GF-D8 (cell line): ENCODE data around the gene NARF.
"Not testable (repeated sequence)": the region's sequence is repeated elsewhere in the genome, so short reads cannot be mapped to it uniquely, and the experiment has no call there.

Experiments used
- DNase-seq: peaks from one replicate; lab custom pipeline; 2025; lab: John Stamatoyannopoulos, UW

Gene NARF

GRCh38 chr17:82497483-82498405 lies 39.2 kb downstream of the NARF start:
- DNase-seq: peak; percentile 26

DNA sequence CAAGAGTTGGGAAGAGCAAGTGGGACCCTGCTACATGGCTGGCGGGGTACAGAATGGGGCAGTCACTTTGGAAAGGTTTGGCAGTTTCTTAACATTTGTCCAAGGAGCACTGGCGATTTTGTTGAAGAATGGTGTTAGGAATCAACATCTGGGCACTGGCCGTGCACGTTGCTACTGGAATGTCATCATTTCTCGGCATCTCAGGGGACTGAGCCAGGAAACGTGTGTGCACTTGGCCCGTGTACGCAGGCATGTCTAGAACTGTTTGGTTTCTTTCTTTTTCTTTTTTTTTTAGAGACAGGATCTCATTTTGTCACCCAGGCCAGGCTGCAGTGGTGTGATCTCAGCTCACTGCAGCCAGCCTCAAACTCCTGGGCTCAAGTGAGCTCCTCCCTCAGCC lies 43.7 kb downstream of the NARF start:
- no peak for DNase-seq

DNA sequence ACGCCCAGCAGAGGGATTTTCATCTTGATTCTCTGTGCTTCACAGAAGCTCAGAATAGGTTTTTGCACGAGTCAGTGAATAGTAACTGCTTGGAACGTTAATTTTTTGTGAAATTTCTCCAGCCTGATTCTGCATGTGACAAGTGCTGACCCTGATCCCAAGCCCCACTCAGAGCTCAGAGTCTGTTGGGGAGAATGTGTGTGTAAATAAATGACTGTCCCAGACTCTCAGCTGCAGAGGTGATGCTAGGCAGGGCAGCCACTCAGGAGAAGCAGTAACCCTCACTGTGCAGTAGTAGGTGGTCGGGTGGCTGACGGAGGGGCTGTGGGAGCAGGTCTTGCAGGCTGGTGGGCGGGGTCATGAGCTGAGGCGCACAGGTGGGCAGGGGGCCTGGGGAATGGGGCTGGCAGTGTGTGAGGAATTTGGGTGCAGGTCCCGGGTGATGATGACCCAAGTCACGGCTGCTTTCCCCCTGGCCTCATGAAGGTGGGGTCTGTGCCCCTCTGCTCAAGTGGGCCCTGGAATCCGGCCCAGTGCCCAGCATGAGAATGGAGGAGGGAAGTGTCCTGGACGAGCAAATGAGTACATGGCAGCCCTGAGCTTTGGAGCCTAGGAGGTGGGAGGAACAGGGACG lies 44.7 kb downstream of the NARF start:
- no peak for DNase-seq

DNA sequence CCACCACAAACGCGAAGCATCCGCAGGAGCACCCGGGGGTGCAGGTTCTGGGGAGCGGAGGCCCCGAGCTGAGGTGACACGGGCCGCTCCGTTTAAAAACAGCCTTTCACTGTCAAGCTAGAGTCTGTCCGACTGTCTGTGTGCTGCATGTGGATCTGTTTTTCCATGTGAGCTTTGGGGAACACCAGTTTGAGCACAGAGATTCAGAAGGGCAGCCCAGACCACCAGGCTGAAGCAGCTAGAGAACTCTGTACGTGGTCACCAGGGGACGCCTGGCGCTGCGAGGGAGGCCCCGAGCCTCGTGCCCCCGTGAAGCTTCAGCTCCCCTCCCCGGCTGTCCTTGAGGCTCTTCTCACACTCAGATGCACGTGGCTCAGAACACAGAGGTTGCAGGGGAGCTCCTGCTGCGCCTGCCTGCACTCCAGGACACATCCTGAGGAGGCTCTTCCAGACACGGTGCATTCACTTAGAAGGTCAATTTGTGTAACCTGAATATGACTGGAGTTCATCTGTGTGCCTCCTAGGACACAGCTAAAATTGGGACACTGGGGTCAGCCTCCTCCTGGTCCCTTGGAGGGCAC lies 45.3 kb downstream of the NARF start:
- DNase-seq: no peak

GRCh38 chr17:82505296-82505695 lies 46.8 kb downstream of the NARF start:
- DNase-seq: no peak

DNA sequence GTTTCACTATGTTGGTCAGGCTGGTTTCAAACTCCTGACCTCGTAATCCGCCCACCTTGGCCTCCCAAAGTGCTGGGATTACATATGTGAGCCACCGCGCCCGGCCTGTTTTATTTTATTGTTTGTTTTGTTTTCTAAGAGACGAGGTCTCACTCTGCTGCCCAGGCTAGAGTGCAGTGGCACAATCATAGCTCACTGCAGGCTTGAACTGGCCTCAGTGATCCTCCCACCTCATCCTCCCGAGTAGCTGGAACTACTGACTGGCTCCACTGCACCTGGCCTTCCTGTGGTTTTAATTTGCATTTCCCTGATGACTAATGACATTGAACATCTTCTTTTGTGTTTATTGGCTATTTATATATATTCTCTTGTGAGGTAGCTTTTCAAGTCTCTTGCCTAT lies 47.9 kb downstream of the NARF start:
- not testable (repeated sequence) for DNase-seq

DNA sequence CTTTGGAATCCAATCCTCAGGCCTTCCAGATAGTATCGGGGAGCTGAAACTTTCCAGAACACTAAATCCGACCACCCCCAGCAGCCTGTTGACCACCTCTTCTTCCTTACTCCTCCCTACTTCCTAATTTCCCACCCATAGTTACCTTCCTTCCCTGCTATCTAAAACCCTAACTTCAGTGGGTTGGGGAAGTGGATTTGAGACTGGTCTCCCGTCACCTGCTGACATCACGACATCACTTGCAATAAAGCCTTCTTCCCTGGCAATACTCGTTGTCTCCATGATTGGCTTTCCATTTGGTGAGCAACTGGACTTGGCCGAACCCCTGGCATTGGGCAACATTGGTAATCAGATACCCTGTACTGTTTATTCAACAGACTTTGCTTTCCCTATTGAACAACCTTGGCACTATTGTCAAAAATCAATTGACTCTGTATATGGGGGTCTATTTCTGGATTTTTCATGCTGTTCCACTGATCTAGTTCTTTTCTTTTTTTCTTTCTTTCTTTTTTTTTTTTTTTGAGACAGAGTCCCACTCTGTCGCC lies 49.2 kb downstream of the NARF start:
- no peak for DNase-seq

GRCh38 chr17:82511642-82512041 lies 53.1 kb downstream of the NARF start:
- not testable (repeated sequence) for DNase-seq

DNA sequence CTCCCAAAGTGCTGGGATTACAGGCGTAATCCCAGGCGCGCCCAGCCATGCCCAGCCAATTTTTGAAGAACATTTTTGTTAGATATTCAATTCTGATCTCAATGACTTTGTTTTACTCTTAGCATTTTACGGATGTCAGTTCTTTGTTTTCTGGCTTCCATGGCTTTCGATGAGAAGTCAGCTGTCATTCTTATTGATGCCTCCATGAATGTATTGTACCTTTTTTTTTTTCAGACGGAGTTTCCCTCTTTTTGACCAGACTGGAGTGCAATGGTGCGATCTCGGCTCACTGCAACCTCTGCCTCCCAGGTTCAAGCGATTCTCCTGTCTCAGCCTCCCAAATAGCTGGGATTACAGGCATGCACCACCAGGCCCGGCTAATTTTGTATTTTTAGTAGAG lies 55.3 kb downstream of the NARF start:
- not testable (repeated sequence) for DNase-seq

DNA sequence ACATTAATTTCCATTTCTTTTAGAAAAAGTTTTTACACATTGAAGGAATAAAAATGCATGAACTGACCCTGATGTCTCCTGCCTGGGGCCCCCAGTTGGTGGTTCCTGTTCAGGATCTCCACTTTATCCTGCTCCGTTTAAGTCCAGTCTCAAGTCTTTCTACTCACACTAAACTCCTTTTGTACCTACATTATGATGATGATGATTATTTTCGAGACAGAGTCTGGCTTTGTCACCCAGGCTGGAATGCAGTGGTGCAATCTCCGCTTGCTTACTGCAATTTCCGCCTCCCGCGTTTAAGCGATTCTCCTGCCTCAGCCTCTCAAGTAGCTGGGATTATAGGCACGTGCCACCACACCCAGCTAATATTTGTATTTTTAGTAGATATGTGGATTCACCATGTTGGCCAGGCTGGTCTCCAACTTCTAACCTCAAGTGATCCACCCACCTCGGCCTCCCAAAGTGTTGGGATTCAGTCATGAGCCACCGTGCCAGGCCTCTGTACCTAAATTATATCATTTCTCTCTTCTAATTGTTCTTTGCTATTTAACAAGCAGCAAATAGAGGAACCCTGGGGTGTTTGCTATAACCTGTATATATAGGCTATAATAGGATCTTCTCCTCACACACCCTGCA lies 58.8 kb downstream of the NARF start:
- no peak for DNase-seq

DNA sequence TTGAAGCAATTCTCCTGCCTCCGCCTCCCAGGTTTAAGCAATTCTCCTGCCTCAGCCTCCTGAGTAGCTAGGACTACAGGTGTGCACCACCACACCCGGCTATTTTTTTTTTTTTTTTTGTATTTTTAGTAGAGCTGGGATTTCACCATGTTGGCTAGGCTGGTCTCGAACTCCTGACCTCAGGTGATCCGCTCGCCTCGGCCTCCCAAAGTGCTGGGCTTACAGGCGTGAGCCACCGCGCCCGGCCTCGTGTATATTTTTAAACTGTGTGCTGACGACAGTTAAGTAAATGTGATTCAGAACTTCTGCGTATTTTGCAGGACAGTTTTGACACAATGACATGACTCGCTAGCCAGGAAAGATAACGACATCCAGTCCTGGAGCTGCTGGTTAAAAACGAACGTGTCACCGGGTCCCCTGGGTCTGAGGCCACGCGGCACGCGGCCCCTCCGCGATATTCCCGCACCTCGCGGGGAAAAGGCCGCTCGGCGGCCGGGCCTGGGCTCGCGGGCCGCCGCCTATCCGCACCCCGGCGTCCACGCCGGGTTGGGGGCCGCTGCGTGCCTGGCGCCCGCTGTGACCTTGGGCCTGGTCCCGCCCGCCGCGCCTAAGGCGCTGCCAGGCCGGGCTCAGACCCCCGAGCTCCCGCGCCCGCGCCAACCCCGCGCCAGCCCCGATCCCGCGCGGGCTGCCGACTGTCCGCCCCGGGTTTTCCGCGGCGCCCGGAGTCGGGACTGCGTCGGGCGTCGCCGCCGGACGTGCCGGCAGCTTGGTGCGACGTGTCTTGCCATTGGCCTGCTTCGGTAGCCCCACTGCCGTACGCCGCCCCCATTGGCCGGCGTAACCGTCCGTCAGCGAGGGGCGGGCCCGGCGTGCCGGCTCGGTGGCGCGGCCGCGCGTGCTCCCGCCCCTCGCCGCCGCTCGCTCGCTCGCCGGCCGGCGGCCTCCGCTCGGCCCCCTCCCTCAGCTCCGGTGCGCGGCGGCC lies 60.6 kb downstream of the NARF start, which contains the start of gene FOXK2:
TSS of gene FOXK2 (plus strand) at position 907 of the 985 bp plus-strand sequence. CDS start 157 bp downstream, outside the sequence.
- DNase-seq: peak; percentile 80

GRCh38 chr17:82519971-82520903 lies 61.7 kb downstream of the NARF start:
- DNase-seq: no peak

DNA sequence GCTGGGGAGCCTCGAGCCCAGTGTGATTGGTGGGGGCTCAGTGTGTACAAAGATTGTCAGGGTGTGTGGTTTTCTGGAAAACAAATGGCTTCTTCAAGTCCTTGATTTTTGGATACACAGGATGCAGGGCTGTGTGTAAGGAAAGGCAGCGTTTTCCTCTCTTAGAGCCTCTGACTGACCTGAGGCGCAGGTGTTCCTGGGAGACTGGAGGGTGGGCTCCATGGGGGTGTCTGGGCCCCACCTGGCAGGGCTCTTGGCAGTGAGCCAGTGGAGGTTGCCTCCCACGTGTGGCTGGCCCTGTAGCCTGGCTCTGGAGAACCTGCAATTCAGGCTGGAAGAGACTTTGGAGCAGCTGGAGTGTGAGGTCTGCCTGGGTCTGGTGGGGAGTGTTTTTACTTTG lies 66.0 kb downstream of the NARF start:
- no peak for DNase-seq

DNA sequence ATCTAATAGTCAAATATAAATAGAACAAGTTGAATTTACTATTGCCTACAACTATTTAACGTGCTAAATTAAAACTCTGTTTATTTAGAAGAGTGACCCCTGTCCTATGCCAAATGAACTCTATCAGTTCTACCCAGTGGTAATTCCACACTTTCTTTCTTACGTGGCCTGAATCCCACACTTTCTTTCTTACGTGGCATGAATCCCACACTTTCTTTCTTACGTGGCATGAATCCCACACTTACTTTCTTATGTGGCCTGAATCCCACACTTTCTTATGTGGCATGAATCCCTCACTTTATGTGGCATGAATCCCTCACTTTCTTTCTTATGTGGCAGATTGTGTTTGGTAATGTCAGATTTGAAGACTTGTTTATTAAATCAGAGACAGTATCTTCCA lies 67.2 kb downstream of the NARF start:
- DNase-seq: no peak

DNA sequence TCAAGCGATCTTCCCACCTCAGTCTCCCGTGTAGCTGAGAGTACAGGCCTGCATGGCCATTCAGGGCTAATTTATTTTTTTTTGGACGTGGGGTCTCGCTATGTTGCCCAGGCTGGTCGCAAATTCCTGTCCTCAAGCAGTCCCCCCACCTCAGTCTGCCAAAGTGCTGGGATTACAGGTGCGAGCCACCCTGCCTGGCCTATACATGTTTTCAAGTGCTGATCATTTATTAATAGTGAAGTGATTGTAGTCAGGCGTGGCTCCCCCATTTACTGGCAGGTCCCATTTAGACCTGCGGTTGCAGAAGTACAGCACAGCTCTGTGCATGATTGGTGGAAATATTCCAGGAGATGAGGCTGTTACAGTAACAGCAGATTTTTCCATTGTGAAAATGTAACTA lies 69.4 kb downstream of the NARF start:
- DNase-seq: no peak

DNA sequence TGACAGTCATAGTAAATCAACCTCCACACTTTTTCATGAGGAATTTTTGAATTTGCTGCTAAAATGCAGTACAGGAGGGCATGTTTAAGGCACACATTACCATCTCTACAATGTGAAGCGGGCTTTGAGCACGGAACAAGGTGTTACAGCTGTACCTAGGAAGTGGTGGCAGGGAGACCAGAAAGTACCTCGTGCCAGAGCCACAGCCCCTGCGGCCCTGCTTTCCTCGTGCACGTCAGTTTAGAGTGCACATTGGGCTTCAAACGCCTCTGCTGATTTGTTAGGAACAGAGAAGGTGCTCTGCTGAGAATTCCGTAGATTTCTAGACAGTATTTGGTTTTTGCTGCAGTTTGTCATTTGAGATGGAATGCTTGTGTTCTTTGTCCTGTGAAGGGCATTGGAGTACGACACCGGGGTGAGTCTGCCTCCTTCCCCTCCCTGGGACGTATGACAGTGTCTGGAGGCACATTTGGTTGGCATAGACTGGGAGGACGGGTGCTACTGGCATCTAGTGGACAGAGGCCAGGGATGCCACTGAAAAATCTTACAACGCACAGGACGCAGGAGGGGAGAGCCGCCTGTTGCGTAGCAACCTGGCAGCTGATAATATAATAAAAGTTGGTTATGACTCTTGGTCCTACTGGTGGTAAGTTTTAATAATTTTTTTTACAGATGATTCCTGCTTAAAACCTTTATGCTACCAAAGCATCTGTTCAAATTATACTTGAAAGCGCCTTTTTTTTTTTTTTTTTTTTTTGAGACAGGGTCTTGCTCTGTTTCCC lies 70.1 kb downstream of the NARF start:
- DNase-seq: no peak

GRCh38 chr17:82529914-82530300 lies 71.4 kb downstream of the NARF start:
- no peak for DNase-seq

DNA sequence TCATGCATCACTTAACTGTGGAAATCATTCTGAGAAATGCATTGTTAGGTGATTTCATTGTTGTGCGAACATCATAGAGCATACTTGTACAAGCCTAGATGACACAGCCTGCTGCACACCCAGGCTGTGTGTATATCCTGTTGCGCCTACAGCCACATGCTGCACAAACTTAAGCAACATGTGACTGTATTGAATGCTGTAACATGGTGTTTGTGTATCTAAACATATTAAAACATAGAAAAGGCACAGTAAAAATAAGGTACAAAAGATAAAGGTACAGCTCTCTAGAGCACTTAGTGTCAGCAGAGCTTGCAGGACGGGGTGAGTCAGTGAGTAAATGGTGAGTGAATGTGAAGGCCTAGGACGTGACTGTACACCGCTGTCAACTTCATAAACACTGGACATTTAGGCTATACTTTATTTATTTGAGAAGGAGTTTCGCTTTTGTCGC lies 72.9 kb downstream of the NARF start:
- DNase-seq: no peak

DNA sequence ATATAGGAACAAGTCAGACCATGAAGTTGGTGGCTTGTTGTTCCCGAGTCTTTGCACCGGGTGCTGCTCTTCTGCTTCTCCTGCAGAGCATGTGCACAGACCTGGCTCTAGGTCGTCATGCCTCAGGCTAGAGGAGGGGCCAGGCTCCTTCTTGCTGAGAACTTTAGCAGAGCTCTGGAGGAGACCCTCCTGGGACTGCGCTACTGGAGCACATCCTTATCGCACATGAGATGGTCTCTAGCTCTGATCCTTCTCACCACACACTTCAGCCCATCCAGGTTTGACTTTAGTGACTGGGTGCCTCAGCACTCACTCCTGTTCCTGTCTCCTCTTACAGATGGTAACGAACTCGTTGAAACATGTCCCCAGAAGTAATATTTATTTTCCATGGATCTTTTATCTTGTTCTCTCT lies 75.9 kb downstream of the NARF start:
- DNase-seq: no peak
